BE2C (cell line): Measurements from ENCODE around the gene EVI5.

Experiments
- DNase-seq: peaks from one replicate; pipeline ENCODE4 v3.0.0-alpha.2; 2020
- H3K27me3 ChIP-seq: fragments of 250-450 bp; sonication (Bioruptor Pico); 2 replicates; pipeline ENCODE4 v1.5.1; 2020; ENCODE audit warnings: mild to moderate bottlenecking
- H3K36me3 ChIP-seq: fragments of 250-450 bp; sonication (Bioruptor Pico); 2 replicates; pipeline ENCODE4 v1.5.1; 2020; ENCODE audit warnings: mild to moderate bottlenecking
- H3K4me1 ChIP-seq: fragments of 250-450 bp; sonication (Bioruptor Pico); 2 replicates; pipeline ENCODE4 v1.5.1; 2020
- H3K4me3 ChIP-seq: 2 replicates; pipeline ENCODE4 v1.5.1; 2011; ENCODE audit warnings: low read depth, low read length
- H3K9me3 ChIP-seq: fragments of 250-450 bp; sonication (Bioruptor Pico); 2 replicates; pipeline ENCODE4 v1.5.1; 2020
- CTCF ChIP-seq: IDR thresholded peaks from 2 replicates; pipeline ENCODE4 v1.5.1; 2012; ENCODE audit warnings: mild to moderate bottlenecking, low read depth, low read length

EVI5 gene

GRCh38 chr1:92817137-92817697 is 32.3 kb upstream of the EVI5 start:
- no peaks in the 10 kb centered on the region for H3K9me3 ChIP-seq
- no peak for TF ChIP-seq CTCF
- H3K36me3 ChIP-seq, result no peaks in the 10 kb centered on the region
- H3K4me3 ChIP-seq, result no peak overlapping the region
- no peaks in the 10 kb centered on the region for H3K4me1 ChIP-seq
- no peaks in the 10 kb centered on the region for H3K27me3 ChIP-seq
- DNase-seq, result no peak

GRCh38 chr1:92816732-92817131 is 31.8 kb upstream of the EVI5 start:
- Histone ChIP-seq H3K4me3 (no peak overlapping the region), H3K27me3 (no peaks in the 10 kb centered on the region), H3K9me3 (no peaks in the 10 kb centered on the region), H3K36me3 (no peaks in the 10 kb centered on the region), H3K4me1 (no peaks in the 10 kb centered on the region)
- DNase-seq, result no peak
- no peak for TF ChIP-seq CTCF

- H3K4me3 ChIP-seq, result no peak overlapping the region
- TF ChIP-seq CTCF, result no peak
These were observed 23.5 kb upstream of the EVI5 start for GRCh38 chr1:92808381-92808780.

DNA sequence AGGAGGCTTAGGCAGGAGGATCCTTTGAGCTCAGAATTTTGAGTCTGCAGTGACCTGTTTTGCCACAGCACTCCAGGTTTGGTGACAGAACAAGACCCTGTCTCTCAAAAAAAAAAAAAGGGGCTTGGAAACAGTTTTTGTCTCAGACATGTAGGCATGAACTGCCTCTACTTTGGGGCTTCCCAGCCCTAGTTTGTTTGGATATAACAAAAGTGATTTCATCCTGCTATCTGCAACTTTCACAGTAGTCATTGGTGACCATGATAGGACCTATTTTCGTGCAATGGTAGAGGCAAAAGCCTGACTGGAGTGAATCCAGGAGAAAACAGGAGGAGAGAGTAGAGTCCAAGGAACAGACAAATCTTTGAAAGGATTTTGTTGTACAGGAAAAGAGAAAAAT is 20.3 kb upstream of the EVI5 start:
- Histone ChIP-seq H3K9me3 (no peaks in the 10 kb centered on the region), H3K4me3 (no peak overlapping the region), H3K4me1 (no peaks in the 10 kb centered on the region), H3K27me3 (no peaks in the 10 kb centered on the region), H3K36me3 (no peaks in the 10 kb centered on the region)
- no peak for DNase-seq
- TF ChIP-seq CTCF, result no peak

More at GRCh38 chr1:92808381-92808780, 23.5 kb upstream of the EVI5 start:
- Histone ChIP-seq H3K4me1 (no peaks in the 10 kb centered on the region), H3K36me3 (no peaks in the 10 kb centered on the region), H3K9me3 (no peaks in the 10 kb centered on the region), H3K27me3 (no peaks in the 10 kb centered on the region)
- DNase-seq, result no peak

DNA sequence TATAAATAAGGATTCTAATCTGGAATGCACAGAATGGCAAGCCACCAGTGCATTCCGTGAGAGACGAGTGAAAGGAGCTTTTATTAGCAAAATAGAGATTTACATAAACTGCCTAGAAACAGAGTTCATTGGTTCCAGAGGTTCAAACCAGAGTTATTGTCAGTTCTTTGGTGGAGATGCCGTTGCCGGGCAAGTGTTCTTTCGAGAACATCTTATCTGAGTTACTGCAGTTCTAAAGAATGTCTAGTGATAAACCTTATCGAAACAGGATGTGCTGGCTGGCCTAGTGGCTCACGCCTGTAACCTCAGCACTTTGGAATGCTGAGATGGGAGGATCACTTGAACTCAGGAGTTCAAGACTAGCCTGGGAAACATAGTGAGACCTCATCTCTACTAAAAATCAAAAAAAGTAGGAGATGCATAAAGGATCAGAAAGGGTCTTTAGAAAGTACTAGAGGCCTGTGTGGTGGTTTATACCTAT is 19.9 kb upstream of the EVI5 start:
- peak; percentile 17 for DNase-seq
- H3K4me1 ChIP-seq, result no peaks in the 10 kb centered on the region
- H3K4me3 ChIP-seq, result no peak overlapping the region
- H3K9me3 ChIP-seq, result no peaks in the 10 kb centered on the region
- H3K27me3 ChIP-seq, result no peaks in the 10 kb centered on the region
- H3K36me3 ChIP-seq, result no peaks in the 10 kb centered on the region
- no peak for TF ChIP-seq CTCF

DNA sequence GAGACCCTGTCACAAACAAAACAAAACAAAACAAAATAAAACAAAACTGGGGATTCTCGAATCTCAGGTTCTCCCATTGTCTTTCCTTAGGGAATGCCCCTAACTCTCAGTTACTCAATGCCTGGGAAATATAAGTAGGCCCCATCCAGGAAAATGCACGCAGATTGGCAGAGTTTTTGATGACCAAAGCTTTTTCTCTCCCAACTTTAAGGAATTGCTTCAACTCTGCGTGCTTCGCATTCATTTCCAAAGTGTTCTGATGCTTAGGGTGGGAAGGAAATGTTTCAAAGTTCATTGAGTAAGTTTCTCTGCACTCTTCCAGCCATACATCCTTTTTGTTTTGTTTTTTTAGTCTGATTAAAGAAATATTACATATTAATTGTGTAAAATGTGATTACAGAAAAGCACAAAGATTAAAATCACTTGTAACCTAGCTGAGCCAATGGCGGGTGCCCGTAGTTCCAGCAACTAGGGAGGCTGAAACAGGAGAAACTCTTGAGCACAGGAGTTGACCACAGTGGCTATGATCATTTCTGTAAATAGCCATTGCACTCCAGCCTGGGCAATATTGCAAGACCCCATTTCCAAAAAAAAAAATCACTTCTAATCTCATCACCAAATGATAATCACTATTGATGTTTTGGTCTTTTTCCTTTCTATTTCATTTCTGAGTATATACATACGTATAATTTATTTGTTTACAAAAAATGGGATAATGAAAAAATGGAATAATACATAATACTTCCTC is 18.4 kb upstream of the EVI5 start:
- Histone ChIP-seq H3K27me3 (no peaks in the 10 kb centered on the region), H3K4me1 (no peaks in the 10 kb centered on the region), H3K36me3 (no peaks in the 10 kb centered on the region), H3K9me3 (no peaks in the 10 kb centered on the region), H3K4me3 (no peak overlapping the region)
- no peak for TF ChIP-seq CTCF
- DNase-seq, result no peak
